Vagina (tissue), 2 donors: ENCODE results near the gene RAD17.

Experiments
- CTCF ChIP-seq, 3 experiments: fragments of 450-650 bp in 2 of 3; fragments of 200-600 bp in 1 of 3; sonication (generic) in 1 of 3; IDR thresholded peaks; one replicate each; pipeline ENCODE4 v1.5.1; 2017 to 2019; ENCODE audit warnings: antibody characterized with exemption in 3 of 3, mild to moderate bottlenecking in 2 of 3, moderate library complexity in 2 of 3
- POLR2A ChIP-seq, 2 donors: fragments of 450-650 bp; IDR thresholded peaks; one replicate each; pipeline ENCODE4 v1.6.1; 2017; ENCODE audit warnings: antibody characterized with exemption in 2 of 2, mild to moderate bottlenecking in 2 of 2, moderate library complexity in 2 of 2
- POLR2AphosphoS5 ChIP-seq, 2 donors: sonication (generic); formaldehyde crosslinking; IDR thresholded peaks; one replicate each; pipeline ENCODE4 v1.9.0; 2017; ENCODE audit warnings: antibody characterized with exemption in 2 of 2, mild to moderate bottlenecking in 2 of 2, low read depth in 1 of 2; ENCODE audit not compliant: insufficient read depth in 1 of 2

GRCh38 chr5:69359699-69360098 lies 9.9 kb upstream of the RAD17 start:
- TF ChIP-seq CTCF (IDR thresholded peaks at IDR 0.05) = no peak
- no peak for TF ChIP-seq POLR2A (IDR thresholded peaks at IDR 0.05)
- TF ChIP-seq POLR2AphosphoS5 (IDR thresholded peaks at IDR 0.05; ENCODE audit: insufficient read depth in 1 of 2, low read depth in 1 of 2) = no peak
